HG03103 (cell line): Measurements from ENCODE around the gene ARMC9.
"Not testable (repeated sequence)": the region's sequence is repeated elsewhere in the genome, so short reads cannot be mapped to it uniquely, and the experiment has no call there.

Source experiments
- ATAC-seq: cut with Tn5 transposase; IDR thresholded peaks from one replicate; pipeline ENCODE4 v1.9.1; 2021; ENCODE audit warnings: low read depth; ENCODE audit not compliant: unreplicated experiment

ARMC9 gene

GRCh38 chr2:231334981-231335380, 136.6 kb downstream of the ARMC9 start:
- ATAC-seq = no peak

- ATAC-seq = no peak
These were observed 137.2 kb downstream of the ARMC9 start for GRCh38 chr2:231335591-231335990.

- ATAC-seq = no peak
These were observed 137.8 kb downstream of the ARMC9 start for GRCh38 chr2:231336236-231336635.

- no peak for ATAC-seq
These were observed 138.3 kb downstream of the ARMC9 start for GRCh38 chr2:231336700-231337099.

- no peak for ATAC-seq
These were observed 139.7 kb downstream of the ARMC9 start for GRCh38 chr2:231337807-231338759.

- ATAC-seq = no peak
These were observed 140.9 kb downstream of the ARMC9 start for GRCh38 chr2:231339316-231339715.

GRCh38 chr2:231341100-231341499, 142.7 kb downstream of the ARMC9 start:
- ATAC-seq = no peak

- no peak for ATAC-seq
These were observed 143.8 kb downstream of the ARMC9 start for GRCh38 chr2:231342061-231342711.

GRCh38 chr2:231343006-231343710, 144.7 kb downstream of the ARMC9 start:
- no peak for ATAC-seq

GRCh38 chr2:231343988-231344387, 145.6 kb downstream of the ARMC9 start:
- no peak for ATAC-seq

GRCh38 chr2:231344851-231345250, 146.4 kb downstream of the ARMC9 start:
- ATAC-seq = no peak

GRCh38 chr2:231347081-231347480, 148.7 kb downstream of the ARMC9 start:
- ATAC-seq = no peak

GRCh38 chr2:231347638-231348037, 149.2 kb downstream of the ARMC9 start:
- no peak for ATAC-seq

GRCh38 chr2:231348173-231348572, 149.7 kb downstream of the ARMC9 start:
- no peak for ATAC-seq

- ATAC-seq = no peak
These were observed 150.4 kb downstream of the ARMC9 start for GRCh38 chr2:231348704-231349373.

GRCh38 chr2:231349374-231349735, 150.9 kb downstream of the ARMC9 start:
- ATAC-seq = not testable (repeated sequence)

GRCh38 chr2:231351648-231352047, 153.2 kb downstream of the ARMC9 start:
- no peak for ATAC-seq

GRCh38 chr2:231353469-231353868, 155.0 kb downstream of the ARMC9 start:
- no peak for ATAC-seq

GRCh38 chr2:231355508-231356465, 157.4 kb downstream of the ARMC9 start:
- no peak for ATAC-seq

GRCh38 chr2:231356466-231356844, 158.0 kb downstream of the ARMC9 start:
- no peak for ATAC-seq
